HUDEP-2 (cell line): Measurements from ENCODE around the gene USP36.

Experiments
- DNase-seq, 76 experiments: peaks; one replicate each; lab custom pipeline; 2025; ENCODE audit not compliant: unreplicated experiment in 76 of 76; lab: John Stamatoyannopoulos, UW

The USP36 gene

DNA sequence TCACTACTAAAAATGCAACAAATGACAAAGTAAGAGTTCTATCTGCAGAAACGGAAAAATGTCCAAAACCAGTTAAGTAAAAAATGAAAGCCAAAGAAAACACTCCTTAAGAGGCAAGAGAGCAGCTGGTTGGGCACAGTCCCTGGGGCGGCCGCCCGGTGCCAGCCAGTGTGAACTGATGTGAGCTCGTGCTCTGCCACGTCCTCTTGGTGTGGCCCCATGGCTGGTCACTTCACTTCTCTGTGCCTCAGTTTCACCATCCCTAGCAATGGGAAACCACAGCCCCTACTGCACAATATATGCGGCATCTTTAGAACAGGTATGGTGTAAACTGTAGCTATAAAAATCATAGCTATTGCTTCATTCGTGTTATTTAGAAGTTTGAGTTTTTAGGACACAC is 21.2 kb downstream of the USP36 start:
- no peak for DNase-seq

DNA sequence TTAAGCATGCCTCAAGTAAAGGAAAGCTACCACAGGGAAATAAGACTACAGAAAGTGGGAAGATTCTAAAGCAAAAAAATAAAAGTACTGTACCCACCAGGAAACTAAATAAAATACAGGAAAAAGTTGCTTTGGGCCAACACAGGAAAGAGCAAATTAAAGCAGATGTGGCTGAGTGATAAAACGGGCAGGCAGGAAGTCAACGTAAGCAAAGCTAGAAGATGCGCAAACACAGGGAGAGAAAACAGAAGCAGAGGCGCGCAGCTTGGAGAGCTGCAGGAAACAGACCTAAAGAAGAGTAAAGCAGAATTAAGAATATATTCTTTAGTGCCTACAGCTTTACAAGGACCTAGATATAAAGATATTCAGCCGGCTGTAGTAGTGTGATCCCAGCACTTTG is 21.7 kb downstream of the USP36 start:
- no peak for DNase-seq

DNA sequence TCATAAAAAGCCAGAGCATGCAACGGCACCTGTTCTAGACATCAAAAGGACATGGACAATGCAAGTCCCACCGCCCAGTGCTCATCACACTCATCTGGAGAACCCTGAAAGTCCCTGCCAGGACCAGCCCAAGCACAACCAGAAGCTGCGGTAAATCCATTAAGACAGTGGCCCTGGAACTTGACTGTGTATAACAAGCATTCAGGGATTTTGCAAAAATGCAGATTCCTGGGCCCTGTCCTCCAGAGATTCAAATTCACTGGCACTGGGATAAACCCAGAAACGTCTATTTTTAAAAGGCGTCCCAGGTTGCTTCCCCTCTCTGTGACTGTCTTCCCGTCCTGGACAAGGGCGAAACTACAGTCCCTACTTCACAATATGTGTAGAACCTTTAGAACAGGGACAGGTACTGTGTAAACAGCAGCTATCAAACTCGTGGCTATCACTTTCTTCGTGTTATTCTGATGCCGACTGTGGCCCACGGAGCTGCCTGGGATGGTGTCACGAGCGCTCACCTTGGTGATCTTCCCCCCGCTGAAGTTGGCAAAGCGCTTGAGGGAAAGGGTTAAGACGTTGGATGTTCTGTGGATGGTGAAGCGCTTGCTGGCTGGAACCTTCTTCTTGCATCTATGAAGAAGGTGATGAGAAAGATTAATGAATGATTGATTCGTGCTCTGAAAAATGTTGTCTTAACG is 22.3 kb downstream of the USP36 start:
- DNase-seq: no peak

- no peak for DNase-seq
Measured at GRCh38 chr17:78817123-78817522, 23.5 kb downstream of the USP36 start.

GRCh38 chr17:78815696-78816095 is 24.9 kb downstream of the USP36 start:
- no peak for DNase-seq

DNA sequence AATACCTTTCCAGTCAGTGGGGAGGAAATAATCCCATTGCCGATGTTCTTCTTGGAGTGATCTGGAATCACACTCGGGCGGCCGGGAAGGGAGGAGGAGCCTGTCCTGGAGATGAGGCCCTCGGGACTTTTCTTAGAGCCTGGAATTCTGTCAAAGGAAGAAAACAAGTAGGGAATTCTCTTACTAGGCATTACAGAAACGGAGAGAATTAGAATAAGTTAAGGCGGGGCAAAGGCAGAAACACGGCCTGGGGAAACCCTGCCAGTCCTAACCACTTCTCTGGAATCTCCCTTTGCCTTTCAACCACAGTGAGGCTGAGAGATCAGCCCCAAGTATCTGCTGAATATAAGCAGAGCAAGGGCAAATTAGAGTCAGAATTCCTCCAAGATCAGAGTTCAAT is 27.8 kb downstream of the USP36 start:
- DNase-seq: no peak

DNA sequence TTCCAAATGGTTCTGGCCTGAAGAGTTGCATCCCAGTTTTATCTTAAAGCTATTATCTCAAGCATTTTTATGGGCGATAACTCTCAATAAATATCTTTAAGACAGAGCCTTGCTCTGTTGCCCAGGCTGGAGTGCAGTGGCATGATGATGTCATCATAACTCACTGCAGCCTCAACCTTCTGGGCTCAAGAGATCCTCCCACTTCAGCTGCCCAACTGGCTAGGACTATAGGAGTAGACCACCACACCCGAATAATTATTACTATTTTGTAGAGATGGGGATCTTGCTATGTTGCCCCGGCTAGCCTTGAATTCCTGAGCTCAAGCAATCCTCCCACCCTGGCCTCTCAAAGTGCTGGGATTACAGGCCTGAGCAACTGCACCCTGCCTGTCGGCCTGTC is 32.5 kb downstream of the USP36 start:
- DNase-seq: no peak

DNA sequence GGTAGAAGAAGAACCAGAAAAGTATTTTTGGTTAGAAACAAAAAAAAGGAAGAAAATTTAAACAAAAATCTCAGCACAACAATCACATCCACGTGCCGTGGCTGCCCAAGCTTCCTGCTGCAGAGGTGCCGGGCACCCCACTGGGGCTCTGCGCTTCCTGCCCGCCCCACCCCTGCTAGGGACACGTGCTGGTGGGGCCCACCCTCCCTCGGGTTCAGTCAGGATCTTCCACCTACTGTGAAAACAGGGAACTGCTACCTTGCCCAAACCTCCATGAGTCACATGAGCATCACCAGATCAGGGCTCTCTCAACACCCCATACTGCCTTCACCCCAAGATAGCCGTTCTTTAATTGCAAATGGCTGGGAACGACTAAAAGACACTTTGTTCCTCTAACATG is 34.2 kb downstream of the USP36 start:
- no peak for DNase-seq

DNA sequence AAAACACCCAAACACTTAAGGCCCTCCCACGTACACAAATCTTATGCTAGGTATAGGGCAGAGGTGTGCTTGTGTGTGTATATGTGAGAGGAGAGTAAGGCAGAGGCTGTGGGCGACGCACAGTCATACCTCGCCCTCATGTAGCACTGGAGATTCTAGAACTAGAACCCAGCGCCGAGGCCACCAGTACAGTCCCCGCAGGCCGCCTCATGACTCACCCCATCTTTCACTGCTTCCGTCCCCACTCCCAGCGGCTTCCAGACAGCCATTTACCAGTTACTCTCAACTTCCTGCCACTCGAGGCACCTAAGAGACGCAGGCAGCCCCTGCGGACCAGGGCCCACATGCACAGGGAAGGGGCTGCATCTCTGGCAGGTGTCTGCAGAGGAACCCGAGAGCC is 35.3 kb downstream of the USP36 start:
- no peak for DNase-seq

DNA sequence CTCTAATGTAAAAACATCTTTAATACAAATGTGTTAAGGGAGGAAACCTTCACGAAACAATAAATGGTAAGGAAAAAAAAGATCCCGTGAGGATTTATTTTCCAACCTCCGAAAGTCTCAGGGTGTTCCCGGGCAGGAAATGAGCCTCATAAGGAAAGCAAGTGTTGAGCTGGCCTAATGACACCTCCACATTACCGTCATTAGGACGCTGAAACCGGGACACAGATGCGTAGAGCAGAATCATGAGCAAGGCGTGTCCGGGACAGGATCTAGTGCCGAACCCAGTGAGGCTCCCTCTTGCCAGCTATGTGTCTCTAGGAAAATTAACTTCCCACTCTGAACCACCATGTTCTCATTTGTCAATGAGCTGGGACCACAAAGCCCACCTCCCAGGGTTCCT is 35.8 kb downstream of the USP36 start:
- no peak for DNase-seq

- no peak for DNase-seq
Measured at GRCh38 chr17:78803186-78803845, 37.3 kb downstream of the USP36 start.

DNA sequence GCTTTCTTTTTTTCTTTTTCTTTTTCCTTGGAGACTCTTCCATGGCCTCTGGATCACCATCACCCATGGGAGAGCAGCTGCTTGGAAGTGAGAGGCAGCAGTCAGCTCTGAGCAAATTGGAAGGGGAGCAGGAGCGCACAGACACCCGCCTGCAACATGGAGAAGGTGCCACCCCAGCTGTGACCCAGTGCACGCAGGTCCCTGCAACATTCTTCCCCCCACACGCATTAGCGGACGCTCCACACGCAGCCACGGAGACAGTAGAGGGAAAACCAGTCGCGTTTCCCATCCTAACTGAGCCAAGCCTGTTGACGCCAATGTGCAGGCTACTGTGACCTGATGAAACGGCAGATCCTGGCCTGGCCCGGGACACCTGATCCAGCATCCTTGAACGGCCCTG is 38.2 kb downstream of the USP36 start:
- no peak for DNase-seq

- DNase-seq: no peak
Measured at GRCh38 chr17:78802008-78802407, 38.6 kb downstream of the USP36 start.

GRCh38 chr17:78800132-78800931 is 40.3 kb downstream of the USP36 start:
- no peak for DNase-seq

- DNase-seq: peak in 16 of 76 experiments; percentile 9 to 47 (median 20)
Measured at GRCh38 chr17:78798695-78799559, 41.7 kb downstream of the USP36 start.

DNA sequence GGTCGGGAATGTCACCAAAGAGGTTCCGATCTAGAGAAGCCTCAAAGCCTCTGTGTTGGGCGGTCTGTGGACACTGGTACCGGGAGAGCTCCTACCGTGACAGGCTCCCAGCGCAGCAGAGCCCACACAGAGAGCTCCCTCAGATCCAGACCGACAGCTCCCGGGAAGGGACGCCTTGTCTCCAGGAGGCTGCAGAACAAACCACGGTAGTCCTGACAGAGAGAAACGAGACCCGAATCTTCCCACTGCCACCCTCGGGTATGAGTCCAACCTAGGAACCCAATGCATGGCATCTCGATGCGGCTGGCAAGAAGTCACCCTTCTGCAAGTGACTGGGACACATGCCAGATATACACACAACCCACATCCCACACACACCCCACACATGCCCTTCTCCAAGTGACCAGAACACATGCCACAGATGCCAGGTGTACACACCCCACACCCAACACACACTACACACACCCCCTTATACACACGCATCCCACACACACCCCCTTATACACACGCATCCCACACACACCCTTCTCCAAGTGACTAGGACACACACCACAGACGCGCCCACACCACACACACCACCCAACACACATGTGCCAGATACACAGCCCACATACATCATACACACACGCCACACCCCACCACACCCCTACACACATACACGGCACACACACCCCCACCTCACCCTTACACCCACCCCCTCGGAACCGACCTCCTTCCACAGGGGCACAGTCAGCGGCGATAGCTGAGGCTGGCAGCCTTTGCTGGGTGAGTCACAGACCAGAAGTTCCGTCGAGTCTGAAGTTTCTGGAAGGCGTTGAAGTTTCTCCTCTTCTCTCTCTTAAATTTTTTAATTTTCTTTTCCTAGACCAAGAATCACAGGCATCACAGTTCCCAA is 42.7 kb downstream of the USP36 start:
- DNase-seq: peak in 1 of 76 experiments; percentile 29

GRCh38 chr17:78797213-78797612 is 43.4 kb downstream of the USP36 start:
- DNase-seq: no peak

DNA sequence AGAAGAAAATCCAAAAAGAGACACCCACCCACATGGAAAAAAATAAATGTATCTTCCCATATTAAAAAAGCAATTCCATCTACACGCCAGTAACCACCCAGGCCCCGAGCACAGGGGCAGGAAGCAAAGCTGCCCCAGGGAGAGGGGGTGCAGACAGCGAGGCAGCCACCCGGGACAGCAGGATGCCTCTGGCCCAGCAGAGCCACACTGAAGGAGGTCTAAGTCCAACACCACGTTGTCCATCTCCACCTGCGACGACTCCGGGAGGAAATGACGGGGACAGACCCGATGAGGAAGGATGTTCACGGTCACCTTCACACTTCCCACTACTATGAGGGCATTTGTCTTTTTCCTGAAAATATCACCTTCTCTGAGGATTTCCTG is 44.1 kb downstream of the USP36 start:
- no peak for DNase-seq

- DNase-seq: peak in 20 of 76 experiments; percentile 12 to 67 (median 28)
Measured at GRCh38 chr17:78795861-78796516, 44.6 kb downstream of the USP36 start.
